ENCODE results near the gene LHFPL6.
A peak's percentile ranks its signal among the peaks of the same experiment; 100 is the strongest.

Gene LHFPL6

GRCh38 chr13:39501702-39502324 is 101.2 kb downstream of the LHFPL6 start:
- no peak for TF ChIP-seq TAF1 (IDR thresholded peaks at IDR 0.05; ENCODE audit: low read depth)
- peak; percentile 30; the same call in 1 of the 2 replicates for TF ChIP-seq EP300 (IDR thresholded peaks at IDR 0.05; ENCODE audit: borderline replicate concordance)

GRCh38 chr13:39499604-39500003 is 103.4 kb downstream of the LHFPL6 start:
- TF ChIP-seq TEAD4 (IDR thresholded peaks at IDR 0.05) (no peak), CEBPB (IDR thresholded peaks at IDR 0.05) (no peak), TAF1 (IDR thresholded peaks at IDR 0.05; ENCODE audit: low read depth) (no peak), REST (IDR thresholded peaks at IDR 0.05; ENCODE audit: low read depth) (no peak), CREB1 (IDR thresholded peaks at IDR 0.05; ENCODE audit: low read depth) (no peak), RAD21 (IDR thresholded peaks at IDR 0.05; ENCODE audit: low read depth) (no peak), ZBTB7A (IDR thresholded peaks at IDR 0.05; ENCODE audit: low read depth) (no peak), YY1 (IDR thresholded peaks at IDR 0.05; ENCODE audit: low read depth) (no peak), EP300 (IDR thresholded peaks at IDR 0.05; ENCODE audit: borderline replicate concordance) (no peak), EGR1 (IDR thresholded peaks at IDR 0.05) (no peak), TCF12 (IDR thresholded peaks at IDR 0.05; ENCODE audit: low read depth) (no peak), FOXM1 (IDR thresholded peaks at IDR 0.05; ENCODE audit: borderline replicate concordance, low read depth) (no peak), NFIC (IDR thresholded peaks at IDR 0.05) (no peak), MAX (IDR thresholded peaks at IDR 0.05) (no peak)
- TF ChIP-seq, protein P1, sequence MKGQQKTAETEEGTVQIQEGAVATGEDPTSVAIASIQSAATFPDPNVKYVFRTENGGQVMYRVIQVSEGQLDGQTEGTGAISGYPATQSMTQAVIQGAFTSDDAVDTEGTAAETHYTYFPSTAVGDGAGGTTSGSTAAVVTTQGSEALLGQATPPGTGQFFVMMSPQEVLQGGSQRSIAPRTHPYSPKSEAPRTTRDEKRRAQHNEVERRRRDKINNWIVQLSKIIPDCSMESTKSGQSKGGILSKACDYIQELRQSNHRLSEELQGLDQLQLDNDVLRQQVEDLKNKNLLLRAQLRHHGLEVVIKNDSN (IDR thresholded peaks at IDR 0.05), result no peak

DNA sequence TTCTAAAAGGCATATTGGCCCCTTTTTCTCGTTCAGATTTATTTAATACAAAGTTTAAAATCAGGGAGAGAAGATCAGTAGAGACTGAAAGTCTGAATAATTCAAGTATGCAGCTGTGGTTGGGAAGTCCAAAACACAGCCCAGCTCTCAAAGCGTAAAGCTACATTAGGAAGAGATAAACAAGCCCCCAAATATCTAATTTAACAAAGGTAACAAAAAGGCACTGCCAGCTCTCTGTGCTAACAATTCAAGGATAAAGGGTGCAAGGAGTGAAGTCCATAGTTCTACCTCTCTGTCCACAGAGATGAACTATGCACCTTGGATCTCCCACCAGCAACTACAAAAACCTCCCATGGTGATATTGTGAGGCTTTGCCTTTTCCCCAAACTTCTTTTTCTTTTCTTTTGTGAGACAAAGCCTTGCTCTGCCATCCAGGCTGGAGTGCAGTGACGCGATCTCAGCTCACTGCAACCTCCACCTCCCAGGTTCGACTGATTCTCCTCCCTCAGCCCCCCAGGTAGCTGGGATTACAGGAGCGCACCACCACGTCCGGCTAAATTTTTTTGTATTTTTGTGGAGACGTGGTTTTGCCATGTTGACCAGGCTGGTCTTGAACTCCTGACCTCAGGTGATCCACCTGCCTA is 104.4 kb downstream of the LHFPL6 start:
- TF ChIP-seq TAF1 (IDR thresholded peaks at IDR 0.05; ENCODE audit: low read depth), result no peak
- no peak for TF ChIP-seq ZBTB7A (IDR thresholded peaks at IDR 0.05; ENCODE audit: low read depth)
- no peak for TF ChIP-seq CREB1 (IDR thresholded peaks at IDR 0.05; ENCODE audit: low read depth)
- TF ChIP-seq NFIC (IDR thresholded peaks at IDR 0.05), result no peak
- no peak for TF ChIP-seq TCF12 (IDR thresholded peaks at IDR 0.05; ENCODE audit: low read depth)

GRCh38 chr13:39496506-39496905 is 106.5 kb downstream of the LHFPL6 start:
- no peak for TF ChIP-seq EP300 (IDR thresholded peaks at IDR 0.05; ENCODE audit: borderline replicate concordance)
- no peak for TF ChIP-seq RAD21 (IDR thresholded peaks at IDR 0.05; ENCODE audit: low read depth)
- TF ChIP-seq, protein P1 (IDR thresholded peaks at IDR 0.05), result no peak
- no peak for TF ChIP-seq FOXM1 (IDR thresholded peaks at IDR 0.05; ENCODE audit: borderline replicate concordance, low read depth)

GRCh38 chr13:39494633-39495032 is 108.4 kb downstream of the LHFPL6 start:
- TF ChIP-seq, protein P1 (IDR thresholded peaks at IDR 0.05), result no peak
- TF ChIP-seq FOXM1 (IDR thresholded peaks at IDR 0.05; ENCODE audit: borderline replicate concordance, low read depth), result no peak
- no peak for TF ChIP-seq RAD21 (IDR thresholded peaks at IDR 0.05; ENCODE audit: low read depth)
- no peak for TF ChIP-seq ZBTB7A (IDR thresholded peaks at IDR 0.05; ENCODE audit: low read depth)
- TF ChIP-seq REST (IDR thresholded peaks at IDR 0.05; ENCODE audit: low read depth), result no peak
- no peak for TF ChIP-seq TCF12 (IDR thresholded peaks at IDR 0.05; ENCODE audit: low read depth)
- TF ChIP-seq YY1 (IDR thresholded peaks at IDR 0.05; ENCODE audit: low read depth), result no peak
- TF ChIP-seq TEAD4 (IDR thresholded peaks at IDR 0.05), result no peak
- TF ChIP-seq EP300 (IDR thresholded peaks at IDR 0.05; ENCODE audit: borderline replicate concordance), result no peak
- TF ChIP-seq EGR1 (IDR thresholded peaks at IDR 0.05), result no peak
- no peak for TF ChIP-seq TAF1 (IDR thresholded peaks at IDR 0.05; ENCODE audit: low read depth)

DNA sequence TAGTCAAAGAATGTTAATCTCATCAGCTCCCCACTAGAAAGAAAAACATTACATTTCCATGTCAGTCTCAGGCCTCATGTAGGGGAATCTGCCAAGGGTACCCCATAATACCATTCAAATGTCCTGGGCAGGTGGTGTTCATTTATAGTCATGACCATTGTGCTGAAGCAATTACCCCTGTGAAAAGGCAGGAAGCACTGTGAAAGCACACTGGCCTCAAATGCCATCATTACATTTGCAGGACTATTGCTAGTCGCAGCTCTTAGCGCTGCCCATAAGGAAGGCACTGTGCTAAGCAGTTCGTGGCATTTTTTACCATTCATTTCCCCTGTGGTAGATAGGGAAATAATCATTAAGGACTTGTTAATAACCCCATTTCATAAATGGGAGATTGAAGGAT is 109.0 kb downstream of the LHFPL6 start:
- TF ChIP-seq ZBTB7A (IDR thresholded peaks at IDR 0.05; ENCODE audit: low read depth), result no peak
- no peak for TF ChIP-seq TEAD4 (IDR thresholded peaks at IDR 0.05)
- TF ChIP-seq, protein P1 (IDR thresholded peaks at IDR 0.05), result no peak
- no peak for TF ChIP-seq EP300 (IDR thresholded peaks at IDR 0.05; ENCODE audit: borderline replicate concordance)
- no peak for TF ChIP-seq MAX (IDR thresholded peaks at IDR 0.05)
- TF ChIP-seq TAF1 (IDR thresholded peaks at IDR 0.05; ENCODE audit: low read depth), result no peak
- TF ChIP-seq RAD21 (IDR thresholded peaks at IDR 0.05; ENCODE audit: low read depth), result no peak
- TF ChIP-seq EGR1 (IDR thresholded peaks at IDR 0.05), result no peak
- TF ChIP-seq NFIC (IDR thresholded peaks at IDR 0.05), result no peak
- TF ChIP-seq TCF12 (IDR thresholded peaks at IDR 0.05; ENCODE audit: low read depth), result no peak
- TF ChIP-seq REST (IDR thresholded peaks at IDR 0.05; ENCODE audit: low read depth), result no peak
- no peak for TF ChIP-seq FOXM1 (IDR thresholded peaks at IDR 0.05; ENCODE audit: borderline replicate concordance, low read depth)
- no peak for TF ChIP-seq CREB1 (IDR thresholded peaks at IDR 0.05; ENCODE audit: low read depth)
